ENCODE data around the gene LBX2. TPM values are rescaled to one million over a fixed set of nuclear protein-coding genes. Genes with fewer than 3 reads are reported as not detected.
A peak's percentile ranks its signal among the peaks of the same experiment; 100 is the strongest.

LBX2 gene
- total and polyA plus RNA-seq, 9 of the 15 experiments (the other 6 are each of a cell fraction or from before 2014, with no cell fraction given) = 0.39 to 6.2 (median 1.8) TPM; not detected in 1

GRCh38 chr2:74472086-74472944 lies 27.1 kb downstream of the LBX2 start, which contains the start of gene MRPL53 (continued):
- TF ChIP-seq PRDM10 (IDR thresholded peaks at IDR 0.05; ENCODE audit: partially characterized antibody) (peak; percentile 13), HEY1 (CRISPR knock-in tag; IDR thresholded peaks at IDR 0.05; ENCODE audit: borderline replicate concordance) (peak; percentile 78; the same call in 1 of the 2 replicates), CHD2 (IDR thresholded peaks at IDR 0.05; ENCODE audit: low read depth, low read length) (peak; percentile 72; the same call in 1 of the 2 replicates), ELK3 (CRISPR knock-in tag; IDR thresholded peaks at IDR 0.05) (no peak), SNRNP70 (optimal IDR thresholded peaks at IDR 0.05; ENCODE audit: low read depth, low read length) (no peak), SMC3 (conservative IDR thresholded peaks at IDR 0.05; ENCODE audit: insufficient read depth, low read depth, low read length) (no peak), EGR1 (conservative IDR thresholded peaks at IDR 0.05) (0 out of 2 replicates have a peak, but pooled peaks have one; percentile 8), GTF2F1 (IDR thresholded peaks at IDR 0.05; ENCODE audit: low read depth, low read length) (no peak), XRCC3 (IDR thresholded peaks at IDR 0.05) (no peak), PRPF4 (IDR thresholded peaks at IDR 0.05; ENCODE audit: insufficient read depth, low read depth, low read length, poor library complexity, severe bottlenecking) (no peak), HINFP (tag; conservative IDR thresholded peaks at IDR 0.05; ENCODE audit: low read depth) (0 out of 2 replicates have a peak, but pooled peaks have one; percentile 52), RFX5 (IDR thresholded peaks at IDR 0.05; ENCODE audit: low read depth, low read length) (no peak), CTBP1 (IDR thresholded peaks at IDR 0.05; ENCODE audit: borderline replicate concordance) (peak; percentile 56), ETS2 (tag; IDR thresholded peaks at IDR 0.05; ENCODE audit: borderline replicate concordance, poor library complexity, severe bottlenecking) (no peak), MCM5 (IDR thresholded peaks at IDR 0.05; ENCODE audit: low read depth) (no peak), CHCHD3 (CRISPR knock-in tag; IDR thresholded peaks at IDR 0.05) (no peak), E2F4 (CRISPR knock-in tag; IDR thresholded peaks at IDR 0.05; ENCODE audit: low read depth) (no peak), ZNF445 (CRISPR knock-in tag; IDR thresholded peaks at IDR 0.05; ENCODE audit: low read depth) (no peak), USF2 (CRISPR knock-in tag; IDR thresholded peaks at IDR 0.05) (no peak)

Data from K562 (cell line).